Calu3 (cell line): ENCODE results near the gene ZC3H7B. TPM values are rescaled to one million over a fixed set of nuclear protein-coding genes. Genes with fewer than 3 reads are reported as not detected.

Experiments used
- BruUV-seq: library from RNA; stranded (reverse); fragments of 400-500 nt; replicated peaks from 2 replicates; lab custom pipeline; 2021; lab: Mats Ljungman, UMichigan
- CTCF ChIA-PET: fragments of 300-600 bp; sonication (Branson Sonifier 250); formaldehyde crosslinking; loops from one replicate; lab custom pipeline; 2022; ENCODE audit warnings: antibody characterized with exemption; lab: Charles Lee
- DNase-seq: peaks from one replicate; pipeline ENCODE4 v3.0.0; 2022
- H3K27ac Mint-ChIP-seq: one replicate; pipeline ENCODE4 v1.8.0; 2022; ENCODE audit warnings: mixed read lengths; ENCODE audit not compliant: unreplicated experiment
- H3K27me3 Mint-ChIP-seq: one replicate; pipeline ENCODE4 v1.8.0; 2022; ENCODE audit warnings: mixed read lengths; ENCODE audit not compliant: unreplicated experiment
- H3K36me3 Mint-ChIP-seq: one replicate; pipeline ENCODE4 v1.8.0; 2022; ENCODE audit warnings: mild to moderate bottlenecking, moderate library complexity, mixed read lengths; ENCODE audit not compliant: insufficient read depth, unreplicated experiment
- H3K4me1 Mint-ChIP-seq: one replicate; pipeline ENCODE4 v1.8.0; 2022; ENCODE audit warnings: mild to moderate bottlenecking, low read depth, mixed read lengths; ENCODE audit not compliant: unreplicated experiment
- H3K4me3 Mint-ChIP-seq: one replicate; pipeline ENCODE4 v1.8.0; 2022; ENCODE audit warnings: mild to moderate bottlenecking, low read depth, moderate library complexity, mixed read lengths; ENCODE audit not compliant: unreplicated experiment
- H3K9me3 Mint-ChIP-seq: one replicate; pipeline ENCODE4 v1.8.0; 2022; ENCODE audit warnings: low read depth, mixed read lengths; ENCODE audit not compliant: unreplicated experiment
- intact Hi-C: fragments of 100-400 bp; cut with micrococcal nuclease; formaldehyde crosslinking; loops from one replicate; pipeline ENCODE4 v1.10.0; 2022; ENCODE audit not compliant: unreplicated experiment
- total RNA-seq: library from RNA; stranded (reverse); gene quantifications from 2 replicates; pipeline ENCODE4 v1.2.3, GENCODE V29; 2022
- TF ChIP-seq, protein P1 (sequence below): fragments of 200-600 bp; IDR thresholded peaks from one replicate; pipeline ENCODE4 v1.8.0; 2022; ENCODE audit warnings: antibody characterized with exemption; ENCODE audit not compliant: unreplicated experiment

Gene ZC3H7B
- total RNA-seq, 1 experiment from 2014 or later = 53.5 TPM

DNA sequence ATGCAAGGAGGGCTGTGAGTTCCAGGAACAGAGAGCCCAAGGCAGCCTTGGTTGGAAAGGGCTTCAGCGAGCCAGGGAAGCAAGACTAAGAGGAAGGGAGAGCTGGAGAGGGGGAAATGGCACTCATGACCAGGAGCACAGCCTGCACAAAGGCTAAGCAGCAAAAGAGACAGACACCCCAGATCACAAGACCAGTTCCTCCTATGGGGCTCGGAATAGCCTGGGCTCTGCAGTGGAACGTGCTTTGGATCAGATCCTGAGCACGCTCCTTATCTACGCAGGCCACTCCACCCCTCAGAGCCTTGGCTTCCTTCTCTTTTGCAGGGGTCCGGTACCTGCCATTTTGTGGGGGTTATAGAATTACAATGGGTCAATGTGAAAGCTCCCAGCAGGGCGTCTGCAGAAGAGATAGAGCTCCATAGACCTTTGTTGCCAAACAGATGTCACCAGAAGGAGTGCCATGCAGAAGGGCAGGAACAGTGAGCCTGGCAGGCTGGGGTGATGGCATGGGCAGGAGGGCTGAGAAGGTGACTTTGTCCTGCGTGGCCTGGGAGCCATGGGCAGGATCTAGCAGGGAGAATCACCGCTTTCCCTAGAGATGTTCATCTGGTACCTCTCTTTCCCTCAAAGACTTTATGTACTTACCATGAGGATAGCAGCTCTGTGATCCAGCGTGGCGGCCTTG, 33.8 kb downstream of the ZC3H7B start:
- no peaks in the 10 kb centered on the region for H3K9me3 Mint-ChIP-seq
- peaks cover 35% of the 10 kb centered on the region for H3K36me3 Mint-ChIP-seq
- intact Hi-C loops = no loop called here
- no peaks in the 10 kb centered on the region for H3K27me3 Mint-ChIP-seq
- DNase-seq = no peak
- no peak overlapping the region for H3K27ac Mint-ChIP-seq
- H3K4me1 Mint-ChIP-seq = no peaks in the 10 kb centered on the region
- CTCF ChIA-PET = no interaction called here
- H3K4me3 Mint-ChIP-seq = no peak overlapping the region
- TF ChIP-seq, protein P1, sequence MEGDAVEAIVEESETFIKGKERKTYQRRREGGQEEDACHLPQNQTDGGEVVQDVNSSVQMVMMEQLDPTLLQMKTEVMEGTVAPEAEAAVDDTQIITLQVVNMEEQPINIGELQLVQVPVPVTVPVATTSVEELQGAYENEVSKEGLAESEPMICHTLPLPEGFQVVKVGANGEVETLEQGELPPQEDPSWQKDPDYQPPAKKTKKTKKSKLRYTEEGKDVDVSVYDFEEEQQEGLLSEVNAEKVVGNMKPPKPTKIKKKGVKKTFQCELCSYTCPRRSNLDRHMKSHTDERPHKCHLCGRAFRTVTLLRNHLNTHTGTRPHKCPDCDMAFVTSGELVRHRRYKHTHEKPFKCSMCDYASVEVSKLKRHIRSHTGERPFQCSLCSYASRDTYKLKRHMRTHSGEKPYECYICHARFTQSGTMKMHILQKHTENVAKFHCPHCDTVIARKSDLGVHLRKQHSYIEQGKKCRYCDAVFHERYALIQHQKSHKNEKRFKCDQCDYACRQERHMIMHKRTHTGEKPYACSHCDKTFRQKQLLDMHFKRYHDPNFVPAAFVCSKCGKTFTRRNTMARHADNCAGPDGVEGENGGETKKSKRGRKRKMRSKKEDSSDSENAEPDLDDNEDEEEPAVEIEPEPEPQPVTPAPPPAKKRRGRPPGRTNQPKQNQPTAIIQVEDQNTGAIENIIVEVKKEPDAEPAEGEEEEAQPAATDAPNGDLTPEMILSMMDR = no peak
- BruUV-seq = no TSS peak

DNA sequence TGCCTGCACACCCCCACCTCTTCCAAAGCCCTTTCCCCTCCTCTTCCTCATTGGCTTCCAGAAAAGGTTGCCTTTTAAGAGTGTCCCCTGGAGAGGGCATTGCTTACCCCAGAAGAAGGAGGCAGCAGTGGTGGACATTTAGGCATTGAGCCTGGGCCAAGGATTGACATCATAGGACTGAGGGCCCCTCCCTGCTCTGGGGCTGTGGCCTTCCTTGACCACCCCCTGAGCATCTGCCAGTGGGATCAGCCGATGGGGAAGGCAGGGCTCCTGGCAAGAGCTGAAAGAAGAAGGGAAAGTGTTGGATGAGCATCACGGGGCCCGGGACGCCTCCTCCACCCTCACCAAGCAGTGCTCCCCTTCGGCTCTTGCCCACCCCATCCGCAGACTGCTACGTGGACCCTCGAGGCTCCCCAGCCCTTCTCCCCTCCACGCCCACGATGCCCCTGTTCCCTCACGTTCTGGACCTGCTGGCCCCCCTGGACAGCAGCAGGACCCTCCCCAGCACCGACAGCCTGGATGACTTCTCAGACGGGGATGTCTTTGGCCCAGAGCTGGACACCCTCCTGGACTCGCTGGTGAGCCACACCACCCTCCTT, 37.4 kb downstream of the ZC3H7B start:
- Mint-ChIP-seq H3K36me3 (peaks cover 29% of the 10 kb centered on the region), H3K27me3 (no peaks in the 10 kb centered on the region), H3K9me3 (no peaks in the 10 kb centered on the region), H3K4me1 (no peaks in the 10 kb centered on the region), H3K27ac (no peak overlapping the region), H3K4me3 (no peak overlapping the region)
- intact Hi-C loops = no loop called here
- no TSS peak for BruUV-seq
- CTCF ChIA-PET = no interaction called here
- DNase-seq = no peak
- TF ChIP-seq, protein P1 = no peak

DNA sequence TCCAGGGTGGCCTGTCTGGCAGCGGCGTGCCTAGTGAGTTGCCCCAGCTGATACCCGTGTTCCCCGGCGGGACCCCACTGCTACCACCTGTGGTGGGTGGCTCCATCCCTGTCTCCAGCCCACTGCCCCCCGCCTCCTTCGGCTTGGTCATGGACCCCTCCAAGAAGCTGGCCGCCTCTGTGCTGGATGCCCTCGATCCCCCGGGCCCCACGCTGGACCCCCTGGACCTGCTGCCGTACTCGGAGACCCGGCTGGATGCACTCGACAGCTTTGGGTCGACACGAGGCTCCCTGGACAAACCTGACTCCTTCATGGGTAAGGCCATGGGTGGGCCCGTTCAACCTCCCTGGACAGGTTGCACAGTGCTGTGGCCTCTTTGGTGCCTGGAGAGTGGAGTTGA, 38.5 kb downstream of the ZC3H7B start:
- Mint-ChIP-seq H3K27ac (no peak overlapping the region), H3K27me3 (no peaks in the 10 kb centered on the region), H3K36me3 (peaks cover 31% of the 10 kb centered on the region), H3K4me1 (peaks cover 9% of the 10 kb centered on the region), H3K4me3 (no peak overlapping the region), H3K9me3 (no peaks in the 10 kb centered on the region)
- intact Hi-C loops = no loop called here
- no TSS peak for BruUV-seq
- TF ChIP-seq, protein P1 = no peak
- DNase-seq = no peak
- CTCF ChIA-PET = interaction anchor here (0.7 kb wide), 1 partner anchor 13 kb away, joined by 4 read pairs; no protein-coding TSS in a partner anchor

DNA sequence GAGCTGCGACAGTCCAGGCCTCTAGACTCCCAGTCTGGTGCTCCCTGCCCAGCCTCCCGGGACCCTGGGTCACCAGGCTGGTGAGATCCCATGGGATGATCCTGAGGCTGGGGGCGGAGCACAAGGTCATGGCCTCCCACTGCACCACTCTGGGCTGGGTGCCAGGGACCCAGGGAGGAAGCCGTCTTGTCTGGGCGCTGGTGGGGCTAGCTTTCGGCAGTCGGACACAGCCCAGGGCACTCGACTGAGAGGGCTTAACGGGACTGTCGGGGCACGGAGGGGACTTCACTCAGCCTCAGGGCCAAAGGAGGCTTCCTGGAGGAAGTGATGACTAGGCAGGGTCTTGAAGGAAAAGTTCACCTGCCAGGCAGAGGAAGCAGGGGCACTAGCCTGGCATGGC, 39.0 kb downstream of the ZC3H7B start:
- Mint-ChIP-seq H3K27ac (no peak overlapping the region), H3K9me3 (no peaks in the 10 kb centered on the region), H3K27me3 (no peaks in the 10 kb centered on the region), H3K36me3 (peaks cover 30% of the 10 kb centered on the region), H3K4me3 (peak overlapping the region; percentile 18), H3K4me1 (peaks cover 9% of the 10 kb centered on the region)
- TF ChIP-seq, protein P1 = no peak
- CTCF ChIA-PET = no interaction called here
- intact Hi-C loops = no loop called here
- BruUV-seq = no TSS peak
- no peak for DNase-seq
